Measurements from ENCODE around the gene TBC1D3C. TPM values are rescaled to one million over a fixed set of nuclear protein-coding genes. Genes with fewer than 3 reads are reported as not detected.

TBC1D3C gene
- 0.07 TPM in 1 of 5 replicates, not detected in the others for total RNA-seq (2022; extraction: Qiagen RNA extraction; ENCODE audit: low read depth)

GRCh38 chr17:38068534-38068933, at the start of gene TBC1D3C:
Gene TBC1D3C (minus strand): TSS chr17:38068634. CDS start chr17:38067066, 1,568 bp downstream.

Other genes with a start within 250 kb of the TBC1D3C start
- not detected in 5 replicates for gene TBC1D3K, start 144.2 kb downstream of the TBC1D3C start, total RNA-seq (2022; extraction: Qiagen RNA extraction; ENCODE audit: low read depth)
- 9.6 to 13.3 TPM (median 12.9 TPM) in 5 replicates for gene TBC1D3L, start 79.6 kb downstream of the TBC1D3C start, total RNA-seq (2022; extraction: Qiagen RNA extraction; ENCODE audit: low read depth)
- not detected in 5 replicates for gene TBC1D3D, start 64.7 kb downstream of the TBC1D3C start, total RNA-seq (2022; extraction: Qiagen RNA extraction; ENCODE audit: low read depth)
- not detected in 5 replicates for gene TBC1D3E, start 59.3 kb upstream of the TBC1D3C start, total RNA-seq (2022; extraction: Qiagen RNA extraction; ENCODE audit: low read depth)
- gene TBC1D3, start 123.9 kb upstream of the TBC1D3C start, total RNA-seq (2022; extraction: Qiagen RNA extraction; ENCODE audit: low read depth) = not detected in 5 replicates
- gene MRPL45, start 228.5 kb upstream of the TBC1D3C start, total RNA-seq (2022; extraction: Qiagen RNA extraction; ENCODE audit: low read depth) = 61.9 to 67.1 TPM (median 63.1 TPM) in 5 replicates

All from A549 treated with GW870086 at 1 μM for 4 hours (cell line).